HCT116 (cell line): ENCODE data around the gene PLA2G2C. TPM values are rescaled to one million over a fixed set of nuclear protein-coding genes. Genes with fewer than 3 reads are reported as not detected.
A peak's percentile ranks its signal among the peaks of the same experiment; 100 is the strongest.

Source experiments
- ATAC-seq: fragments of 200-7000 bp; cut with Tn5 transposase; 2 replicates; pipeline ENCODE4 v1.9.1; 2020; ENCODE audit warnings: mild to moderate bottlenecking, moderate library complexity
- BruUV-seq: library from RNA; stranded (reverse); fragments of 400-500 nt; replicated peaks from 2 replicates; lab custom pipeline; 2021; lab: Mats Ljungman, UMichigan
- CTCF ChIA-PET: fragments of 300-600 bp; sonication (Branson Sonifier 250); formaldehyde crosslinking; loops from one replicate; lab custom pipeline; 2021; ENCODE audit warnings: antibody characterized with exemption; lab: Charles Lee
- POLR2A ChIA-PET: fragments of 300-600, 350-600 bp; sonication (Branson Sonifier 250); formaldehyde crosslinking; loops from one replicate; lab custom pipeline; 2021; ENCODE audit warnings: antibody characterized with exemption; lab: Charles Lee
- RAD21 ChIA-PET, 2 experiments: fragments of 300-600 bp; sonication (Branson Sonifier 250); formaldehyde crosslinking; loops; one replicate each; lab custom pipeline; 2023; ENCODE audit warnings: low total read pairs in 2 of 2; ENCODE audit not compliant: uncharacterized antibody in 2 of 2, unreplicated experiment in 2 of 2, low non-redundant PET in 1 of 2; lab: Charles Lee
- DNase-seq: peaks from one replicate; pipeline ENCODE4 v3.0.0-alpha.2; 2010; ENCODE audit warnings: low read depth, low spot score
- H2AFZ ChIP-seq: fragments of 200-600 bp; shearing (Covaris generic), sonication (generic); 2 replicates; pipeline ENCODE4 v1.6.1; 2017; ENCODE audit warnings: low read depth, mixed run types, mixed read lengths, antibody characterized with exemption, low read length; ENCODE audit not compliant: poor library complexity, severe bottlenecking
- H3K27ac ChIP-seq: 2 replicates; pipeline ENCODE4 v1.5.1; 2012; ENCODE audit warnings: low read depth, low read length
- H3K27me3 ChIP-seq: fragments of 200-600 bp; sonication (generic); 2 replicates; pipeline ENCODE4 v1.6.1; 2016; ENCODE audit warnings: mixed run types, low read length, mixed read lengths; ENCODE audit not compliant: insufficient read depth
- H3K36me3 ChIP-seq, 2 experiments: fragments of 200-500 bp in 1 of 2; fragments of 200-600 bp in 1 of 2; sonication (Bioruptor generic) in 1 of 2; sonication (generic) in 1 of 2; 2 replicates each; pipeline versions ENCODE4 v1.5.1 to v1.6.1; 2014 to 2016; ENCODE audit warnings: low read length in 2 of 2, inconsistent platforms in 1 of 2, mixed read lengths in 1 of 2, mixed run types in 1 of 2; ENCODE audit not compliant: insufficient read depth in 2 of 2, control insufficient read depth in 1 of 2
- H3K4me1 ChIP-seq, 2 experiments: fragments of 200-600 bp in 1 of 2; sonication (generic) in 1 of 2; 2 replicates each; pipeline versions ENCODE4 v1.5.1 to v1.6.1; 2012 to 2017; ENCODE audit warnings: low read length in 2 of 2, inconsistent platforms in 1 of 2, mild to moderate bottlenecking in 1 of 2, mixed read lengths in 1 of 2, mixed run types in 1 of 2, moderate library complexity in 1 of 2; ENCODE audit not compliant: insufficient read depth in 2 of 2, control insufficient read depth in 1 of 2
- H3K4me2 ChIP-seq: fragments of 200-600 bp; sonication (generic); 2 replicates; pipeline ENCODE4 v1.6.1; 2017; ENCODE audit warnings: mixed run types, low read length, mixed read lengths
- H3K4me3 ChIP-seq, 2 experiments: fragments of 200-600 bp in 1 of 2; sonication (generic) in 1 of 2; replicated peaks in 1 of 2; 2 replicates each; pipeline ENCODE4 v1.5.1; 2011 to 2016; ENCODE audit warnings: low read length in 2 of 2, control low read depth in 1 of 2, low read depth in 1 of 2, mild to moderate bottlenecking in 1 of 2, mixed read lengths in 1 of 2, mixed run types in 1 of 2
- H3K79me2 ChIP-seq: fragments of 200-600 bp; sonication (generic); 2 replicates; pipeline ENCODE4 v1.6.1; 2017; ENCODE audit warnings: mild to moderate bottlenecking, mixed run types, low read length, moderate library complexity, mixed read lengths; ENCODE audit not compliant: insufficient read depth
- H3K9ac ChIP-seq: fragments of 200-600 bp; sonication (generic); 2 replicates; pipeline ENCODE4 v1.6.1; 2016; ENCODE audit warnings: low read length, mixed read lengths
- H3K9me2 ChIP-seq: fragments of 200-600 bp; sonication (generic), shearing (Covaris generic); 2 replicates; pipeline ENCODE4 v1.6.1; 2017; ENCODE audit warnings: mixed run types, mild to moderate bottlenecking, moderate library complexity; ENCODE audit not compliant: insufficient read depth
- H3K9me3 ChIP-seq, 2 experiments: fragments of 200-500 bp in 1 of 2; fragments of 200-600 bp in 1 of 2; sonication (Bioruptor generic) in 1 of 2; sonication (generic) in 1 of 2; 2 replicates each; pipeline ENCODE4 v1.6.1; 2014 to 2017; ENCODE audit warnings: low read length in 2 of 2, mixed read lengths in 2 of 2, inconsistent platforms in 1 of 2, low read depth in 1 of 2, mild to moderate bottlenecking in 1 of 2, mixed run types in 1 of 2, moderate library complexity in 1 of 2; ENCODE audit not compliant: control insufficient read depth in 1 of 2, insufficient read depth in 1 of 2
- H4K20me1 ChIP-seq: fragments of 200-600 bp; sonication (generic), shearing (Covaris generic); 2 replicates; pipeline ENCODE4 v1.6.1; 2017; ENCODE audit warnings: mixed run types, mild to moderate bottlenecking, moderate library complexity; ENCODE audit not compliant: insufficient read depth
- ATF3 ChIP-seq: IDR thresholded peaks from 2 replicates; pipeline ENCODE4 v1.6.1; 2012
- CBX3 ChIP-seq: IDR thresholded peaks from 2 replicates; pipeline ENCODE4 v1.6.1; 2012; ENCODE audit warnings: low read depth
- CEBPB ChIP-seq: IDR thresholded peaks from 2 replicates; pipeline ENCODE4 v1.6.1; 2012; ENCODE audit warnings: low read depth
- EGR1 ChIP-seq: IDR thresholded peaks from 2 replicates; pipeline ENCODE4 v1.6.1; 2012; ENCODE audit warnings: low read depth
- EZH2 ChIP-seq: fragments of 200-600 bp; sonication (generic); IDR thresholded peaks from 2 replicates; pipeline ENCODE4 v1.6.1; 2017; ENCODE audit warnings: antibody characterized with exemption, mixed run types
- MAX ChIP-seq: IDR thresholded peaks from 2 replicates; pipeline ENCODE4 v1.6.1; 2012
- POLR2A ChIP-seq: IDR thresholded peaks from 2 replicates; pipeline ENCODE4 v1.7.0; 2011; ENCODE audit warnings: borderline replicate concordance; ENCODE audit not compliant: insufficient read depth, insufficient read length; ENCODE audit errors: extremely low read depth
- POLR2AphosphoS5 ChIP-seq: IDR thresholded peaks from 2 replicates; pipeline ENCODE4 v1.6.1; 2011; ENCODE audit warnings: mild to moderate bottlenecking, low read depth, low read length, moderate library complexity
- RAD21 ChIP-seq: IDR thresholded peaks from 2 replicates; pipeline ENCODE4 v1.6.1; 2012; ENCODE audit warnings: low read depth, mild to moderate bottlenecking
- SP1 ChIP-seq: IDR thresholded peaks from 2 replicates; pipeline ENCODE4 v1.6.1; 2012; ENCODE audit warnings: low read depth
- SRF ChIP-seq: IDR thresholded peaks from 2 replicates; pipeline ENCODE4 v1.6.1; 2012; ENCODE audit warnings: low read depth
- TCF7L2 ChIP-seq: IDR thresholded peaks from 2 replicates; pipeline ENCODE4 v1.7.0; 2011; ENCODE audit warnings: borderline replicate concordance, inconsistent platforms; ENCODE audit not compliant: insufficient read depth, insufficient read length; ENCODE audit errors: extremely low read depth
- YY1 ChIP-seq: IDR thresholded peaks from 2 replicates; pipeline ENCODE4 v1.6.1; 2011; ENCODE audit warnings: low read length, low read depth, moderate library complexity, mild to moderate bottlenecking; ENCODE audit not compliant: insufficient replicate concordance; ENCODE audit errors: extremely low read depth
- ZFX ChIP-seq: fragments of 450-650 bp; IDR thresholded peaks from 2 replicates; pipeline ENCODE4 v1.6.1; 2017
- intact Hi-C: fragments of 100-400 bp; cut with micrococcal nuclease; formaldehyde crosslinking; loops from 2 replicates; pipeline ENCODE4 v1.10.0; 2022
- total RNA-seq: library from RNA; stranded (reverse); gene quantifications from one replicate; pipeline ENCODE4 v1.2.1, GENCODE V29; 2021; ENCODE audit not compliant: unreplicated experiment
- TF ChIP-seq, protein P1 (sequence below): IDR thresholded peaks from 2 replicates; pipeline ENCODE4 v1.6.1; 2011; ENCODE audit warnings: mild to moderate bottlenecking, low read length, moderate library complexity; ENCODE audit not compliant: insufficient replicate concordance; ENCODE audit errors: extremely low read depth
- TF ChIP-seq, protein P2 (sequence below), 3 experiments: fragments of 200-600 bp in 1 of 3; sonication (generic) in 1 of 3; IDR thresholded peaks in 2 of 3; conservative IDR thresholded peaks in 1 of 3; 2 replicates each; pipeline ENCODE4 v1.5.1; 2012 to 2017; ENCODE audit warnings: low read depth in 2 of 3, low read length in 2 of 3, antibody characterized with exemption in 1 of 3, borderline replicate concordance in 1 of 3, control low read depth in 1 of 3, mild to moderate bottlenecking in 1 of 3, mixed read lengths in 1 of 3, mixed run types in 1 of 3, moderate library complexity in 1 of 3; ENCODE audit not compliant: insufficient read depth in 1 of 3

The PLA2G2C gene
- total RNA-seq, 1 experiment from 2014 or later, result not detected

DNA sequence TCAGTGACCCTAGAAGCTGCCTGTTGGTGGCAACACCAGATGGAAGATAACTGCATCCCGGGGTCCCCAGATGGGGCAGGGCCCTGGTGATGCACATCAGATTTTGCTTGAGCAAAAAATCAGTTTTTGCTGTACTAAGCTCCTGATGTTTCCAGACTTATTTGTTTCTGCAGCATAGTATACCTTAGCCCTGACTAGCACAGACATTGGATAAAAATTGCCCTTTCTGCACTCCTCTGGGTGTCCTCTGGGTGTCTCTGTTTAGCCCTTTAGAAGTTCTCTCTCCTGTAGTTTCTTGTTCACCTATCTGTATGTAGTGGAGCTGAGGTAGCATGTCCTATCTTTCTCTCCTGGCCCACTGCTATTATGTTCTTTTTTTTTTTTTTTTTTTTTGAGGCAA, 30.3 kb upstream of the PLA2G2C start:
- H3K4me3 ChIP-seq, result no peak overlapping the region
- no peaks in the 10 kb centered on the region for H4K20me1 ChIP-seq
- no peaks in the 10 kb centered on the region for H3K79me2 ChIP-seq
- no peak overlapping the region for H3K4me2 ChIP-seq
- intact Hi-C loops, result loop anchor here (10.0 kb wide), 2 partner anchors 148 to 418 kb away; partner anchors contain the start of gene PINK1
- POLR2A ChIA-PET, result no interaction called here
- H3K36me3 ChIP-seq, result no peaks in the 10 kb centered on the region
- CTCF ChIA-PET, result interaction anchor here (0.6 to 1.5 kb wide), 3 partner anchors 56 to 278 kb away, joined by 3 to 4 read pairs (median 3); no protein-coding TSS in a partner anchor
- no peaks in the 10 kb centered on the region for H3K9me2 ChIP-seq
- H3K9ac ChIP-seq, result no peak overlapping the region
- RAD21 ChIA-PET, result interaction anchor here in 1 of 2 experiments (0.6 kb wide), 2 partner anchors 277 to 278 kb away, joined by 3 read pairs; no protein-coding TSS in a partner anchor
- H3K9me3 ChIP-seq, result no peaks in the 10 kb centered on the region
- ATAC-seq (peak; percentile 71), DNase-seq (peak; percentile 18)
- no peaks in the 10 kb centered on the region for H3K27me3 ChIP-seq
- H3K27ac ChIP-seq, result no peak overlapping the region
- no TSS peak for BruUV-seq
- TF ChIP-seq RAD21 (peak; percentile 48; the same call in 1 of the 2 replicates), EGR1 (no peak), MAX (no peak), SRF (no peak), POLR2AphosphoS5 (no peak), SP1 (no peak), CEBPB (no peak), ATF3 (no peak), ZFX (no peak), YY1 (no peak), POLR2A (no peak), CBX3 (no peak; the same call in 1 of the 2 replicates), EZH2 (no peak), TCF7L2 (no peak)
- TF ChIP-seq, protein P1, sequence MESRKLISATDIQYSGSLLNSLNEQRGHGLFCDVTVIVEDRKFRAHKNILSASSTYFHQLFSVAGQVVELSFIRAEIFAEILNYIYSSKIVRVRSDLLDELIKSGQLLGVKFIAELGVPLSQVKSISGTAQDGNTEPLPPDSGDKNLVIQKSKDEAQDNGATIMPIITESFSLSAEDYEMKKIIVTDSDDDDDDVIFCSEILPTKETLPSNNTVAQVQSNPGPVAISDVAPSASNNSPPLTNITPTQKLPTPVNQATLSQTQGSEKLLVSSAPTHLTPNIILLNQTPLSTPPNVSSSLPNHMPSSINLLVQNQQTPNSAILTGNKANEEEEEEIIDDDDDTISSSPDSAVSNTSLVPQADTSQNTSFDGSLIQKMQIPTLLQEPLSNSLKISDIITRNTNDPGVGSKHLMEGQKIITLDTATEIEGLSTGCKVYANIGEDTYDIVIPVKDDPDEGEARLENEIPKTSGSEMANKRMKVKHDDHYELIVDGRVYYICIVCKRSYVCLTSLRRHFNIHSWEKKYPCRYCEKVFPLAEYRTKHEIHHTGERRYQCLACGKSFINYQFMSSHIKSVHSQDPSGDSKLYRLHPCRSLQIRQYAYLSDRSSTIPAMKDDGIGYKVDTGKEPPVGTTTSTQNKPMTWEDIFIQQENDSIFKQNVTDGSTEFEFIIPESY, result no peak
- TF ChIP-seq, protein P2, sequence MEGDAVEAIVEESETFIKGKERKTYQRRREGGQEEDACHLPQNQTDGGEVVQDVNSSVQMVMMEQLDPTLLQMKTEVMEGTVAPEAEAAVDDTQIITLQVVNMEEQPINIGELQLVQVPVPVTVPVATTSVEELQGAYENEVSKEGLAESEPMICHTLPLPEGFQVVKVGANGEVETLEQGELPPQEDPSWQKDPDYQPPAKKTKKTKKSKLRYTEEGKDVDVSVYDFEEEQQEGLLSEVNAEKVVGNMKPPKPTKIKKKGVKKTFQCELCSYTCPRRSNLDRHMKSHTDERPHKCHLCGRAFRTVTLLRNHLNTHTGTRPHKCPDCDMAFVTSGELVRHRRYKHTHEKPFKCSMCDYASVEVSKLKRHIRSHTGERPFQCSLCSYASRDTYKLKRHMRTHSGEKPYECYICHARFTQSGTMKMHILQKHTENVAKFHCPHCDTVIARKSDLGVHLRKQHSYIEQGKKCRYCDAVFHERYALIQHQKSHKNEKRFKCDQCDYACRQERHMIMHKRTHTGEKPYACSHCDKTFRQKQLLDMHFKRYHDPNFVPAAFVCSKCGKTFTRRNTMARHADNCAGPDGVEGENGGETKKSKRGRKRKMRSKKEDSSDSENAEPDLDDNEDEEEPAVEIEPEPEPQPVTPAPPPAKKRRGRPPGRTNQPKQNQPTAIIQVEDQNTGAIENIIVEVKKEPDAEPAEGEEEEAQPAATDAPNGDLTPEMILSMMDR (IDR thresholded peaks at IDR 0.05 in 2 of 3, conservative IDR thresholded peaks at IDR 0.05 in 1 of 3; ENCODE audit: borderline replicate concordance in 1 of 3, insufficient read depth in 1 of 3, low read depth in 2 of 3, low read length in 2 of 3), result peak; percentile 27 to 49 (median 45); a peak in 5 of 6 replicates
- H2AFZ ChIP-seq, result no peak overlapping the region
- peaks cover 9 to 18% of the 10 kb centered on the region in 2 experiments for H3K4me1 ChIP-seq
